Stimulated activated CD4-positive, alpha-beta T cell treated with anti-CD3 and anti-CD28 coated beads, Interleukin-12 subunit alpha, Interleukin-12 subunit beta, amount 100 ng/mL, for 48 hours (primary cell): ENCODE results near the gene MNT.

Experiments
- DNase-seq, 3 donors: peaks; one replicate each; pipeline ENCODE4 v3.0.0-alpha.2; 2020; ENCODE audit warnings: low read depth in 2 of 3, low spot score in 1 of 3

Gene MNT

GRCh38 chr17:2364763-2365116 is 36.1 kb downstream of the MNT start:
- DNase-seq = no peak

DNA sequence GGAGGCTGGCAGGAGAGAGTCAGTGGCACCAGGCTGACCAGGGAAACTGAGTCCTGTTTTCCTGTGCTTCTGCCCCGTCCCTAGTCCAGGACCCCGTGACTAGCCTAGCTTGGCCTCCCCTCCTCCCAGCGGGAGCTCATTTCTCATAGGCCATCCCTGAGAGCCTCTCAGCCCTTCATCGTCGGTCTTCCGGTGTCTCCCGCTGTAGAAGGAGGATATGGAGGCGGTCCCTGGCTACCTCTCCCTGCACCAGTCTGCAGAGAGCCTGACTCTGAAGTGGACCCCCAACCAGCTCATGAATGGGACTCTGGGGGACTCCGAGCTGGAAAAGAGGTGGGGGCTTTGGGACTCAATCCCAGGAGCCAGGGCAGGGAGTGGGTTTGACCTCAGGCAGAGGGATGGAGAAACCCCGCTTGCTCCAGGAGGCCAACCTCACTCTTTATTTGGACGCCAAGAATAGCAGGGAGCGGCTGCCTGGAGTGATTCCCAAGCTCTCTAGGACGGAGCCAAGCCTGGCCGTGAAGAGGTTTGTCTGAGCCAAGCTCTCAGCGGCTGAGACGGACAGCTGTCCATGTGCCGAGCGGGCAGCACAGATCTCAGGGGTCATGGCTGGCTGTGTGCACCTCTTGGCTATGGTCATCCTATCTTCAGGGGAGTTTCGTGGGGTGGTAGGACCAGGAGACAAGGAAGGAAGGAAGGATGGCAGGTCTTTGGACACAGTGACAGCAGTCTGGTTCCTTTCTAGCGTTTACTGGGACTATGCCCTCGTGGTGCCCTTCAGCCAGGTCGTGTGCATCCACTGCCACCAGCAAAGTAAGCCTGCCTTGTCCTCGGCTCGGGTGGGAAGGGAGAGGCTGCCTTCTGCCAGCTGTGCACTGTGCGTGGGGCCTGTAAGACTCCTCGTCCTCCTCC is 36.8 kb downstream of the MNT start:
- DNase-seq = no peak

GRCh38 chr17:2363318-2363717 is 37.5 kb downstream of the MNT start:
- no peak for DNase-seq

GRCh38 chr17:2362881-2363280 is 38.0 kb downstream of the MNT start:
- DNase-seq = no peak

- no peak for DNase-seq
These were observed 38.4 kb downstream of the MNT start for GRCh38 chr17:2362416-2362815.

DNA sequence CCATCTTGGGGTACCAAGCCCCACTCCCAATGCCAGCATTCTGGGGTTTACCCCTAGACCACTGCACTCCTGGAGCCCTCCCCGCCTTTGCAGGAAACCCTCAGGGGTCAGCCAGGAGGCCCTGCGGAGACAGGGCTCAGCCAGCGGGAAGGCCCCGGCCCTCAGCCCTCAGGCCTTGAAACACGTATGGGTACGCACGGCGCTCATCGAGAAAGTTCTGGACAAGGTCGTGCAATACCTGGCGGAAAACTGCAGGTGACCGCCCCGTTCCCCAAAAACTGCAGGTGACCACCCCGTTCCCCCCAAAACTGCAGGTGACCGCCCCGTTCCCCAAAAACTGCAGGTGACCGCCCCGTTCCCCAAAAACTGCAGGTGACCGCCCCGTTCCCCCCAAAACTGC is 38.8 kb downstream of the MNT start:
- no peak for DNase-seq

DNA sequence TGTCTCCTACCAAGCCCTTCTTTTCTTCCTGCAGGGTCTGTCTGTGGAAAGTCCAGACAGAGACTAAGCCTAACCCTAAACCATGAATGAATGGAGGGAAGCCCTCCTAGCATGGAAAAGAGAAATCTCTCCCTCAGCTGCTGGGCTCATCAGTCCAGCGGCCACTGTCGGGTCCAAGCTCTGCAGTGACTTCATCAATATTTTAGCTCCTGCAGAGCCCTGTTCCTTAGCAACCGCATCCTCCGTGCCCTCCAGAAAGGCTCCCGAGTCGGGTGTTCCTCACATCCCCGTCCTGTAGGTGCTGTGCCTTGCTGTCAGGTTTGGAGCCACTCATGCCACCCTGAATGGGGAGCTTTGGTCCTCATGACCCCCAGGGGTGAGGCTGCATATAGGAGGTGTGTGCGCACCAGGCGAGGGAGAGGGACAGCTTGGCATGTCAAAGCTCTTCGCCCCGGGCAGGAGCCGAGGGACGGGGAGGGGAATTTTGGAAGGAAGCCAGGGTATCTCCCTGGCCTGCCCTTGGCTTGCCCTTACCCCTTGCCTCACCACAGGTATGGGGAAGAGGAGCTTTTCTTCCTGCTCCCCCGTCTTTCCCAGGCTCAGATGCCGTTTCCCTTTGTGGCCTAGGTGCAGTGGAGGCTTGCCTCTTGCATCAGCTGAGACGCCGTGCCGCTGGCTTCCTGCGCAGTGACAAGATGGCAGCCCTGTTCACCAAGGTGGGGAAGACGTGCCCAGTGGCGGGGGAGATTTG is 39.7 kb downstream of the MNT start:
- no peak for DNase-seq

DNA sequence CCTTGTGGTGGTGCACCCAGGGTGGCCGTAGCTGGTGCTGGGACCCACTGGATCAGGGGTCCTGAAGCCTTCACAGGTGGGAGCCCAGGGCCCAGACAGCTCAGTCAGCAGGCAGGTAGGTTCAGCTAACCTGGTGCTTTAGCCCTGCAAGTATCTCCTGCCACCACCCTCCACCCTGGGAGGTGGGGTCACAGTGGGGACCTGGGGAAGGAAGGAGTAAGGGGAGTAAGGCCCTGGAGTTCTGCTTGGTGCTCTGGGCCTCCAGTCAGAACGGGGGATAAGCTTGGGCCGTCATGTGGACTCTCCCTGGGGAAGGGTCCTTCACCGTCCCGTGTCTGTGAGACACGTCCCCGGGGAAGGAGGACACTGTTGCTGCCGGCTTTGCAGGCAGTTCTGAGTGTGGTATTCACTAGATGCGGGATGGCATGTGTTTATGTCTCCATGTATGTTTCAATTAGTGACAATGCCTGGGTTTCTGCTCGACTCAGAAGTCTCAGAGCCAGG is 42.9 kb downstream of the MNT start:
- DNase-seq = no peak

- no peak for DNase-seq
These were observed 43.6 kb downstream of the MNT start for GRCh38 chr17:2357237-2357636.

DNA sequence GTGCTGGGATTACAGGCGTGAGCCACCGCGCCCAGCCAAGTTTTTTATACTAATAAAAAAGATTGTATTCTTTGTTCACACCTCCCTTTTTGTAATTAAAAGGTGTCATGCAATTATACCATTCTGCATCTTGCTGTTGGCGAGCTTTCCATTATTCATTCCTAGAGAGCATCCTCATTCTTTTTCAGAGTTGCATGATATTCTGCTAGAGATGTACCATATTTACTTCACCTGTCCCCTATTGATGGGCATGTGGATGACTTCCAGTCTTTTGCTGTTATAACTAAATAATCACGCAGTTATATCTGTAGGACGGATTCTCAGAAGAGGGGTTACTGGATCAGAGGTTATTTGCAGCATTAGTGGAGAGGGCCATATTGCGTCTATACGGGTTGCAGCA is 46.5 kb downstream of the MNT start:
- no peak for DNase-seq

- DNase-seq = no peak
These were observed 49.6 kb downstream of the MNT start for GRCh38 chr17:2351269-2351668.

GRCh38 chr17:2347805-2348685 is 52.8 kb downstream of the MNT start:
- DNase-seq = no peak

- DNase-seq = no peak
These were observed 54.4 kb downstream of the MNT start for GRCh38 chr17:2346475-2346874.

DNA sequence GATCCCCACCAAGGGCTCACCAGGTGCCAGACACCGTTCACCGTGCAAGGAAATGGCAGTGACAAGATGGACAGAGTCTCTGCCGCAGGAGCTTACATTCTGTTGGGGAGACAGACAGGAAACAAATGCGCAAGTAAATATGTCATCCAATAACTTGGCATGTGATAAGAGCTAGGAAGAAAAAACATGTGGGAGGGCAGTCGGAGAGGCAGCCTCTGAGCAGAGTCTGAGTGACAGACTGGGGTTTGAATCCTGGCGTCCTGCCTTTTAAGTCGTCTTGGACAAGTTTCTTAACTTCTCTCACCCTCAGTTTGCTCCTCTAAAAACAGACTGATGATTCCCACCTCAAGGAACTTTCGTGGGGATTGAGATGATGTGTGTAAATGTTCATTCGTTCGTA is 56.3 kb downstream of the MNT start:
- no peak for DNase-seq

DNA sequence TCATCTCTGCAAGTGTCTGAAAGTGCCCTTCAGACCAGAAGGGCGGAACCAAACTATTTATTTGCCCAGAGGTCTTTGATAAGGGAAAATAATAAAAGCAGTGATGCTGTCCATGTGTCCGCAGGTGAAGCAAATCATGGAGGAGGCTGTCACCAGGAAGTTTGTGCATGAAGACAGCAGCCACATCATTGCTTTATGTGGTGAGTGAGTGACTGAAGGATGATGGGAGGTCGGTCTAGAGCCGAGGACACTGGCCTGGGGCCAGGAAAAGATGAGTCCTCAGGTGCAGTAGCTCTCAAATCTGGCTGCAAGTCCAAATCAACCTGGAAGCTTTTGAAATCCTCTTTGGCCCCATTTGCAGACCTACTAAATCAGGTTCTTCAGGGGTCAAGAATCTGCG is 57.4 kb downstream of the MNT start:
- DNase-seq = peak in 1 of 3 donors; percentile 26

DNA sequence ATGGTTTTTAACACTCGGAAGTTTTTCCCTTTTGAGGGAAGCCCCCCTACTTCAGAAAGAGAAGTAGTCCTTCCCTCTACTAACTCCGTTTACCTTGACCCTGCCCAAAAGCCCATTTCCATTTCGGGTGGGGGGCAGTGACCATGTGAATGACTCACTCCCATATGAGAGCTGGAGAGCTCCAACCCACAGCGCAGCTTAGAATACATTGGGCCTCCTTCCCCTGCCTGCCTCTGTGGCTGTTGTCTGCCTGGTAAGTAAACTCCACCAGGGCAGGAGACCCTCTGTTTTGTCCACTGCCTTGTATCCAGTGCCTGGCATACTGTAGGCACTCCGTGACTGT is 62.6 kb downstream of the MNT start:
- DNase-seq = no peak

GRCh38 chr17:2337544-2338314 is 63.1 kb downstream of the MNT start:
- DNase-seq = peak in 2 of 3 donors; percentile 32 to 58

GRCh38 chr17:2336852-2337543 is 63.9 kb downstream of the MNT start, which contains the start of gene SGSM2:
SGSM2 (plus strand) TSS chr17:2337501; CDS start chr17:2337689, 188 bp downstream.
- peak in 2 of 3 donors; percentile 20 to 49 for DNase-seq

DNA sequence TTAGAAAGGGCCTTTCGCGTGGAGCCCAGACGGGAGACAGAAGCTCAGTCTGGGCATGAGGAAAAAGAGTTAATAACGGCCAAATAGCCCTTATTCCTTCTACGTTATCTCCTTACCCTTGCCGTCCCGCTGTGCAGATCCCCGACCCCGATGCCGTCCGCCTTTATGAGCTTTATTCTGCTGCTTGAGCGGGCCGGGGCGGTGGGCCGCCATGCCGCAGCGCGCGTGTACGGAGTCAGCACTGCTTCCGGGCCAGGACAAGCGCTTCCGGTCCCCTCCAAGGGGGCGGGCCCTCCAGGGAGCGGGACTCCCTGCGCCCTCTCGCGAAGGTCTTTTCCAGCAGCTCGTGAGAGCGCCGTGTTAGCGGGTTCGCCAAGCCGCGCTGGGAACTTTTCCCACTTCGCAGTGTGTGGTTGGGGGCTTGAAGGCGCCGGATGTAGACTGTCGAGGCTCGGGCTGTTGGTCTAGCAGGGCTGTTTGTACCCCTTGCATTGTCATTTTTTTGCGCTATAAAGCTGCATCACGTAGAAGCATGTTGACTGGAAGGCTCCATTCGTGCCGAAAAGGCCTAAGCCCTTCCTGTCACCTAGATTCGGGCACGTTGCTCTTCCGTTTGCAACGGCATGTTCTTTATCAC is 64.5 kb downstream of the MNT start, which contains the start of gene TSR1:
TSS of gene TSR1 (minus strand) at position 243 of the 637 bp plus-strand sequence. CDS start at position 213, 30 bp downstream.
- peak; percentile 75 to 90 (median 83) for DNase-seq
